K562 (cell line): Measurements from ENCODE around the gene MED13L. TPM values are rescaled to one million over a fixed set of nuclear protein-coding genes. Genes with fewer than 3 reads are reported as not detected.
"Not testable (repeated sequence)": the region's sequence is repeated elsewhere in the genome, so short reads cannot be mapped to it uniquely, and the experiment has no call there.

ENCODE experiments used
- ATAC-seq: fragments of 200-7000 bp; cut with Tn5 transposase; 3 replicates; pipeline ENCODE4 v1.9.1; 2020; ENCODE audit warnings: moderate library complexity
- BruUV-seq: library from RNA; stranded (reverse); fragments of 400-500 nt; replicated peaks from 2 replicates; lab custom pipeline; 2021; lab: Mats Ljungman, UMichigan
- CTCF ChIA-PET: fragments of 300-600 bp; formaldehyde crosslinking; extraction: SDS; loops from one replicate; lab custom pipeline; 2021; ENCODE audit warnings: low intra/inter-chr PET ratio; lab: Yijun Ruan, JAX
- POLR2A ChIA-PET: fragments of 300-600, 350-650 bp; sonication (Branson Sonifier 250); formaldehyde crosslinking; extraction: SDS; loops from one replicate; lab custom pipeline; 2021; ENCODE audit warnings: antibody characterized with exemption, inconsistent platforms; lab: Yijun Ruan, JAX
- DNase-seq, 4 experiments: peaks; one replicate each; pipeline versions ENCODE4 v3.0.0 to v3.0.0-alpha.2; 2011 to 2018; ENCODE audit warnings: low spot score in 3 of 4, mixed read lengths in 3 of 4; ENCODE audit errors: extremely low read depth in 1 of 4
- FAIRE-seq: peaks from 2 replicates; lab custom pipeline; 2011; peaks lifted over from hg19 to GRCh38; lab: Jason Lieb, UNC
- H2AFZ ChIP-seq: 2 replicates; pipeline ENCODE4 v1.6.0; 2011; ENCODE audit warnings: low read depth, low read length, control low read depth, inconsistent platforms
- H3K27ac ChIP-seq: fragments of 200-600 bp; 3 replicates; pipeline ENCODE4 v1.8.0; 2011; ENCODE audit warnings: low read depth, mild to moderate bottlenecking, control low read depth, inconsistent platforms, low read length, moderate library complexity, mixed read lengths; ENCODE audit errors: extremely low read depth
- H3K27me3 ChIP-seq, 2 experiments: fragments of 300-600 bp in 1 of 2; 2 replicates in 1 of 2; 3 replicates in 1 of 2; pipeline versions ENCODE4 v1.6.0 to v1.8.0; 2011; ENCODE audit warnings: inconsistent platforms in 2 of 2, low read length in 2 of 2, mild to moderate bottlenecking in 1 of 2, mixed read lengths in 1 of 2, moderate library complexity in 1 of 2; ENCODE audit not compliant: control insufficient read depth in 2 of 2, insufficient read depth in 2 of 2
- H3K36me3 ChIP-seq: fragments of 300-600 bp; 3 replicates; pipeline ENCODE4 v1.8.0; 2011; ENCODE audit warnings: mild to moderate bottlenecking, low read length, inconsistent platforms; ENCODE audit not compliant: control insufficient read depth, insufficient read depth
- H3K4me1 ChIP-seq, 2 experiments: fragments of 200-600 bp in 1 of 2; replicated peaks in 1 of 2; 2 replicates in 1 of 2; 3 replicates in 1 of 2; pipeline versions ENCODE4 v1.5.1 to v1.8.0; 2011; ENCODE audit warnings: inconsistent platforms in 2 of 2, low read length in 2 of 2, mild to moderate bottlenecking in 1 of 2, mixed read lengths in 1 of 2, moderate library complexity in 1 of 2; ENCODE audit not compliant: control insufficient read depth in 2 of 2, insufficient read depth in 2 of 2
- H3K4me2 ChIP-seq: 2 replicates; pipeline ENCODE4 v1.6.1; 2011; ENCODE audit warnings: low read length, control low read depth, inconsistent platforms, mixed read lengths; ENCODE audit not compliant: insufficient read depth
- H3K4me3 ChIP-seq: fragments of 200-600 bp; sonication (generic), shearing (Covaris generic); 2 replicates; pipeline ENCODE4 v1.5.1; 2016; ENCODE audit warnings: control low read depth, inconsistent platforms
- H3K79me2 ChIP-seq: fragments of 200-600 bp; 3 replicates; pipeline ENCODE4 v1.8.0; 2011; ENCODE audit warnings: low read length, inconsistent platforms; ENCODE audit not compliant: control insufficient read depth, insufficient read depth
- H3K9ac ChIP-seq, 2 experiments: 2 replicates each; pipeline versions ENCODE4 v1.6.0 to v1.6.1; 2011; ENCODE audit warnings: low read depth in 2 of 2, low read length in 2 of 2, control low read depth in 1 of 2, inconsistent platforms in 1 of 2, mild to moderate bottlenecking in 1 of 2, mixed read lengths in 1 of 2; ENCODE audit not compliant: insufficient read depth in 1 of 2
- H3K9me1 ChIP-seq: one replicate; pipeline ENCODE4 v1.6.0; 2011; ENCODE audit warnings: inconsistent platforms, mild to moderate bottlenecking, low read length, moderate library complexity; ENCODE audit not compliant: control insufficient read depth, insufficient read depth
- H3K9me3 ChIP-seq: replicated peaks from 2 replicates; pipeline ENCODE4 v1.5.1; 2011; ENCODE audit warnings: low read depth, low read length, inconsistent platforms; ENCODE audit not compliant: control insufficient read depth, insufficient read depth
- H4K20me1 ChIP-seq: replicated peaks from 2 replicates; pipeline ENCODE4 v1.6.1; 2011; ENCODE audit warnings: low read length, inconsistent platforms, mixed read lengths; ENCODE audit not compliant: control insufficient read depth, insufficient read depth
- ATF1 ChIP-seq, 2 experiments: fragments of 450-650 bp in 1 of 2; IDR thresholded peaks; 2 replicates each; pipeline ENCODE4 v1.6.1; 2016; ENCODE audit warnings: missing compliant biosample characterization in 1 of 2, missing genetic modification characterization in 1 of 2
- CREB3L1 ChIP-seq: fragments of 450-650 bp; IDR thresholded peaks from 2 replicates; pipeline ENCODE4 v1.6.1; 2014; ENCODE audit warnings: low read depth, mild to moderate bottlenecking, moderate library complexity, borderline replicate concordance
- MYNN ChIP-seq, 2 experiments: sonication (generic); formaldehyde crosslinking in 1 of 2; IDR thresholded peaks; 2 replicates each; pipeline versions ENCODE4 v1.5.0 to v1.6.1; 2016 to 2020; ENCODE audit warnings: antibody characterized with exemption in 1 of 2, missing genetic modification reagents in 1 of 2
- SPI1 ChIP-seq: IDR thresholded peaks from 2 replicates; pipeline ENCODE4 v1.6.1; 2011; ENCODE audit warnings: low read depth, low read length, control low read depth, borderline replicate concordance
- WGBS: fragments of 100-300 bp; shearing (Covaris generic); methylation state at CpG from one replicate; pipeline ENCODE4 v1.1.6; 2016; ENCODE audit warnings: low coverage, mixed read lengths; ENCODE audit not compliant: insufficient coverage; ENCODE audit errors: missing lambda C conversion rate; 5-methylcytosine and 5-hydroxymethylcytosine counted together
- in situ Hi-C: fragments of 300-500 bp; cut with MboI; formaldehyde crosslinking; loops from 4 replicates; pipeline ENCODE4 v1.15.0; 2018; ENCODE audit warnings: inconsistent platforms, mixed read lengths
- intact Hi-C: fragments of 100-400 bp; cut with micrococcal nuclease; formaldehyde crosslinking; loops from 2 replicates; pipeline ENCODE4 v1.14.2; 2022
- polyA plus RNA-seq, 8 experiments: library from polyadenylated mRNA; depleted of rRNA in 4 of 8; stranded (reverse) in 5 of 8; unstranded in 3 of 8; fragments of >200 nt; fragmentation: Nextera tagmentation in 2 of 8; fragmentation: Illumina TruSeq in 1 of 8; extraction: Ambion mirVana in 2 of 8; extraction: Trizol in 1 of 8; gene quantifications; 2 replicates each; pipeline versions ENCODE4 v1.2.1 to v1.2.3, GENCODE V29; 2011 to 2014; ENCODE audit warnings: inconsistent platforms in 1 of 8, missing spikeins in 1 of 8
- total RNA-seq, 7 experiments: library from RNA; depleted of rRNA in 6 of 7; stranded (reverse); fragments of >200 nt in 6 of 7; fragmentation: Illumina TruSeq in 2 of 7; extraction: Trizol in 2 of 7; gene quantifications; 2 replicates each; pipeline versions ENCODE4 v1.2.1 to v1.2.3, GENCODE V29; 2011 to 2021; ENCODE audit warnings: low replicate concordance in 1 of 7

The MED13L gene
- total and polyA plus RNA-seq, 9 of the 15 experiments (the other 6 are each of a cell fraction or from before 2014, with no cell fraction given) = 13.4 to 90.3 (median 36.9) TPM

GRCh38 chr12:116133149-116133548 lies 144.3 kb downstream of the MED13L start:
- POLR2A ChIA-PET = interaction anchor here (0.6 to 1.5 kb wide), 5 partner anchors 10 to 25 kb away, joined by 3 to 6 read pairs (median 3); no protein-coding TSS in a partner anchor
- DNase-seq = no peak
- Histone ChIP-seq H3K27ac (peak overlapping the region; percentile 37; the same call in 2 of the 3 replicates), H3K9me3 (no peaks in the 10 kb centered on the region), H3K4me3 (no peak overlapping the region), H4K20me1 (peaks cover 11% of the 10 kb centered on the region; the same call in 1 of the 2 replicates), H3K27me3 (no peaks in the 10 kb centered on the region), H3K4me2 (peak overlapping the region; percentile 50), H3K36me3 (no peaks in the 10 kb centered on the region), H3K4me1 (peaks cover 12 to 23% of the 10 kb centered on the region in 2 experiments), H3K9me1 (no peaks in the 10 kb centered on the region), H3K79me2 (peaks cover 94% of the 10 kb centered on the region), H2AFZ (no peak overlapping the region), H3K9ac (peak overlapping the region in 1 of 2 experiments; percentile 18; a peak in 1 of 4 replicates)
- 13% methylated on average over 2 of the region's 2 CpGs for WGBS
- CTCF ChIA-PET = no interaction called here
- peak; percentile 59 for ATAC-seq
- in situ Hi-C loops = no loop called here
- FAIRE-seq = no peak
- intact Hi-C loops = no loop called here
- TF ChIP-seq CREB3L1 = no peak
- TF ChIP-seq SPI1 = 0 out of 2 replicates have a peak, but pooled peaks have one; percentile 14
- TF ChIP-seq ATF1 (CRISPR knock-in tag; IDR thresholded peaks at IDR 0.05) = no peak
- no peak for TF ChIP-seq ATF1 (tag; IDR thresholded peaks at IDR 0.05)
- peak; percentile 96; the same call in 1 of the 2 replicates for TF ChIP-seq MYNN (IDR thresholded peaks at IDR 0.05)
- no peak for TF ChIP-seq MYNN (CRISPR knock-in tag; IDR thresholded peaks at IDR 0.05)
- no TSS peak for BruUV-seq

DNA sequence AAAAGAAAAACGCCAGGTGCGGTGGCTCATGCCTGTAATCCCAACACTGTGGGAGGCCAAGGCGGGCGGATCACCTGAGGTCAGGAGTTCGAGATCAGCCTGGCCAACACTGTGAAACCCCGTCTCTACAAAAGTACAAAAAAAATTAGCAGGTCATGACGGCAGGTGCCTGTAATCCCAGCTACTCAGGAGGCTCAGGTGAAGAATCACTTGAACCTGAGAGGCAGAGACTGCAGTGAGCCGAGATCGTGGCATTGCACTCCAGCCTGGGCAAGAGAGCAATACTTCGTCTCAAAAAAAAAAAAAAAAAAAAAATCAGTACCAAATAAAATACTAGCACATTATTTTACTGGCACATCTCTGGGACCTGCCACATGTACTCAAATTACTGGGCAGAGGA lies 145.5 kb downstream of the MED13L start:
- H3K9me1 ChIP-seq, DNase-seq, H3K27ac ChIP-seq, H3K27me3 ChIP-seq, ATAC-seq, FAIRE-seq, BruUV-seq, H3K36me3 ChIP-seq, CTCF ChIA-PET, H3K9me3 ChIP-seq, in situ Hi-C loops, H3K9ac ChIP-seq, intact Hi-C loops, H3K4me2 ChIP-seq, H2AFZ ChIP-seq, H3K4me3 ChIP-seq: not testable (repeated sequence)
- H3K79me2 ChIP-seq = peaks cover 98% of the 10 kb centered on the region
- H4K20me1 ChIP-seq = peaks cover 16% of the 10 kb centered on the region; the same call in 1 of the 2 replicates
- POLR2A ChIA-PET = interaction anchor here (1.0 kb wide), 1 partner anchor 9 kb away, joined by 4 read pairs; no protein-coding TSS in a partner anchor
- WGBS = 81% methylated on average over 10 of the region's 10 CpGs
- H3K4me1 ChIP-seq = peaks cover 12 to 23% of the 10 kb centered on the region in 2 experiments
